Fibroblast of skin of right biceps (primary cell): ENCODE measurements around the gene MYH7.
"Not testable (repeated sequence)": the region's sequence is repeated elsewhere in the genome, so short reads cannot be mapped to it uniquely, and the experiment has no call there.

Experiments used
- DNase-seq: peaks from one replicate; pipeline ENCODE4 v3.0.0-alpha.2; 2013

Gene MYH7

GRCh38 chr14:23430016-23430722 lies 5.3 kb downstream of the MYH7 start:
- DNase-seq, result no peak

- no peak for DNase-seq
Observed at GRCh38 chr14:23428686-23429495, 6.6 kb downstream of the MYH7 start.

- not testable (repeated sequence) for DNase-seq
Observed at GRCh38 chr14:23425798-23426197, 9.7 kb downstream of the MYH7 start.

GRCh38 chr14:23425169-23425568 lies 10.3 kb downstream of the MYH7 start:
- no peak for DNase-seq

- DNase-seq, result no peak
Observed at GRCh38 chr14:23423657-23424056, 11.8 kb downstream of the MYH7 start.

GRCh38 chr14:23421594-23421993 lies 13.9 kb downstream of the MYH7 start:
- DNase-seq, result no peak

- not testable (repeated sequence) for DNase-seq
Observed at GRCh38 chr14:23419646-23420045, 15.8 kb downstream of the MYH7 start.

GRCh38 chr14:23418021-23418420 lies 17.4 kb downstream of the MYH7 start:
- DNase-seq, result no peak

GRCh38 chr14:23417269-23417668 lies 18.2 kb downstream of the MYH7 start:
- not testable (repeated sequence) for DNase-seq

- DNase-seq, result no peak
Observed at GRCh38 chr14:23416801-23417200, 18.7 kb downstream of the MYH7 start.

GRCh38 chr14:23415821-23416778 lies 19.4 kb downstream of the MYH7 start:
- DNase-seq, result no peak

- DNase-seq, result no peak
Observed at GRCh38 chr14:23414906-23415820, 20.3 kb downstream of the MYH7 start.

- no peak for DNase-seq
Observed at GRCh38 chr14:23414254-23414653, 21.2 kb downstream of the MYH7 start.

- no peak for DNase-seq
Observed at GRCh38 chr14:23413681-23414080, 21.8 kb downstream of the MYH7 start.

GRCh38 chr14:23411563-23412525 lies 23.6 kb downstream of the MYH7 start:
- no peak for DNase-seq

- DNase-seq, result no peak
Observed at GRCh38 chr14:23409966-23410635, 25.4 kb downstream of the MYH7 start.

- DNase-seq, result no peak
Observed at GRCh38 chr14:23409475-23409874, 26.0 kb downstream of the MYH7 start.

- DNase-seq, result no peak
Observed at GRCh38 chr14:23408307-23408630, 27.2 kb downstream of the MYH7 start.

- no peak for DNase-seq
Observed at GRCh38 chr14:23407516-23408306, 27.7 kb downstream of the MYH7 start, which contains the start of gene MYH6. TSS of gene MYH6 (minus strand) at chr14:23408273. CDS start at chr14:23407223, 1,050 bp downstream.
